GM21825 (cell line): Measurements from ENCODE around the gene SLC16A12.

Experiments used
- ATAC-seq: cut with Tn5 transposase; IDR thresholded peaks from one replicate; pipeline ENCODE4 v1.9.1; 2021; ENCODE audit warnings: mild to moderate bottlenecking, moderate library complexity; ENCODE audit not compliant: unreplicated experiment

Gene SLC16A12

GRCh38 chr10:89535171-89536012 is at the start of gene SLC16A12:
Gene SLC16A12 (minus strand): TSS chr10:89535594. CDS start chr10:89462578, 73,016 bp downstream.
- no peak for ATAC-seq

GRCh38 chr10:89582022-89582421 is 46.6 kb upstream of the SLC16A12 start:
- ATAC-seq: no peak

GRCh38 chr10:89580243-89580642 is 44.8 kb upstream of the SLC16A12 start:
- ATAC-seq: no peak

GRCh38 chr10:89576696-89577095 is 41.3 kb upstream of the SLC16A12 start:
- no peak for ATAC-seq

GRCh38 chr10:89576022-89576421 is 40.6 kb upstream of the SLC16A12 start:
- no peak for ATAC-seq

- no peak for ATAC-seq
Measured at GRCh38 chr10:89575031-89575430, 39.6 kb upstream of the SLC16A12 start.

- ATAC-seq: no peak
Measured at GRCh38 chr10:89574368-89574767, 39.0 kb upstream of the SLC16A12 start.

- no peak for ATAC-seq
Measured at GRCh38 chr10:89567576-89568245, 32.3 kb upstream of the SLC16A12 start.

- no peak for ATAC-seq
Measured at GRCh38 chr10:89566992-89567391, 31.6 kb upstream of the SLC16A12 start.

GRCh38 chr10:89566095-89566950 is 30.9 kb upstream of the SLC16A12 start:
- no peak for ATAC-seq

- ATAC-seq: no peak
Measured at GRCh38 chr10:89565180-89565579, 29.8 kb upstream of the SLC16A12 start.

GRCh38 chr10:89563861-89564478 is 28.6 kb upstream of the SLC16A12 start:
- no peak for ATAC-seq

GRCh38 chr10:89563311-89563710 is 27.9 kb upstream of the SLC16A12 start:
- no peak for ATAC-seq

- ATAC-seq: no peak
Measured at GRCh38 chr10:89556600-89556999, 21.2 kb upstream of the SLC16A12 start.

GRCh38 chr10:89555688-89556445 is 20.5 kb upstream of the SLC16A12 start:
- no peak for ATAC-seq

GRCh38 chr10:89554433-89554832 is 19.0 kb upstream of the SLC16A12 start:
- no peak for ATAC-seq

- no peak for ATAC-seq
Measured at GRCh38 chr10:89553064-89553734, 17.8 kb upstream of the SLC16A12 start.

- ATAC-seq: no peak
Measured at GRCh38 chr10:89552213-89552612, 16.8 kb upstream of the SLC16A12 start.

- ATAC-seq: no peak
Measured at GRCh38 chr10:89550509-89550908, 15.1 kb upstream of the SLC16A12 start.

- no peak for ATAC-seq
Measured at GRCh38 chr10:89549510-89549909, 14.1 kb upstream of the SLC16A12 start.
